ENCODE results near the gene DICER1.

- TF ChIP-seq CTCF (IDR thresholded peaks at IDR 0.05) (no peak), EZH2 (IDR thresholded peaks at IDR 0.05) (no peak)
Observed at GRCh38 chr14:95128140-95128539, 29.2 kb downstream of the DICER1 start.

Measured in neural progenitor cell (in vitro differentiated cells).